Measurements from ENCODE around the gene PMP22.

PMP22 gene

GRCh38 chr17:15268461-15268860 lies 3.3 kb upstream of the PMP22 start:
- no peak overlapping the region for H3K9ac ChIP-seq
- no peak overlapping the region for H3K4me3 ChIP-seq
- H3K9me3 ChIP-seq (replicated peaks in 1 of 11), result peaks cover 0 to 1% (median 0%) of the 10 kb centered on the region in 11 experiments; a peak in 3 of 22 replicates
- H3K36me3 ChIP-seq, result no peaks in the 10 kb centered on the region
- peaks cover under 1 to 9% (median 5%) of the 10 kb centered on the region in 11 experiments; a peak in 19 of 22 replicates for H3K27me3 ChIP-seq
- no peak overlapping the region for H3K4me2 ChIP-seq
- no peak for TF ChIP-seq Cebpa-rat (IDR thresholded peaks at IDR 0.05)
- H3K4me1 ChIP-seq, result peaks cover 0 to 21% (median 0%) of the 10 kb centered on the region in 10 experiments; a peak in 4 of 20 replicates
- no peaks in the 10 kb centered on the region for H4K20me1 ChIP-seq
- H3K27ac ChIP-seq, result no peak overlapping the region

GRCh38 chr17:15267996-15268395 lies 2.9 kb upstream of the PMP22 start:
- Histone ChIP-seq H4K20me1 (no peaks in the 10 kb centered on the region), H3K4me2 (no peak overlapping the region), H3K27ac (no peak overlapping the region), H3K36me3 (no peaks in the 10 kb centered on the region), H3K9me3 (replicated peaks in 1 of 11) (no peaks in the 10 kb centered on the region), H3K9ac (no peak overlapping the region), H3K27me3 (peaks cover 5 to 14% (median 10%) of the 10 kb centered on the region in 11 experiments), H3K4me1 (peaks cover 0 to 18% (median 0%) of the 10 kb centered on the region in 10 experiments; a peak in 4 of 20 replicates), H3K4me3 (no peak overlapping the region)
- no peak for TF ChIP-seq Cebpa-rat (IDR thresholded peaks at IDR 0.05)

- Histone ChIP-seq H3K9me3 (replicated peaks in 1 of 11) (peaks cover 0 to 7% (median 0%) of the 10 kb centered on the region in 11 experiments; a peak in 2 of 22 replicates), H3K4me2 (no peak overlapping the region), H3K4me3 (no peak overlapping the region), H4K20me1 (no peaks in the 10 kb centered on the region), H3K4me1 (peaks cover under 1 to 12% (median 2%) of the 10 kb centered on the region in 10 experiments; a peak in 12 of 20 replicates), H3K27ac (no peak overlapping the region), H3K27me3 (peaks cover 19 to 28% (median 24%) of the 10 kb centered on the region in 11 experiments), H3K9ac (no peak overlapping the region), H3K36me3 (no peaks in the 10 kb centered on the region)
- TF ChIP-seq Cebpa-rat (IDR thresholded peaks at IDR 0.05), result no peak
Observed at GRCh38 chr17:15266325-15267125, 1.4 kb upstream of the PMP22 start.

GRCh38 chr17:15264542-15264941 lies 584 bp downstream of the PMP22 start:
- Histone ChIP-seq H3K4me2 (no peak overlapping the region), H3K4me1 (peaks cover 13 to 21% (median 17%) of the 10 kb centered on the region in 10 experiments; a peak in 19 of 20 replicates), H3K9me3 (replicated peaks in 1 of 11) (peaks cover 0 to 7% (median 0%) of the 10 kb centered on the region in 11 experiments; a peak in 2 of 22 replicates), H3K27ac (no peak overlapping the region), H3K27me3 (peaks cover 26 to 47% (median 35%) of the 10 kb centered on the region in 11 experiments), H3K4me3 (no peak overlapping the region), H3K36me3 (no peaks in the 10 kb centered on the region), H3K9ac (no peak overlapping the region), H4K20me1 (no peaks in the 10 kb centered on the region; a peak in 1 of 22 replicates)
- TF ChIP-seq Cebpa-rat (IDR thresholded peaks at IDR 0.05), result no peak

- no peak for TF ChIP-seq Cebpa-rat (IDR thresholded peaks at IDR 0.05)
- H3K4me2 ChIP-seq, result no peak overlapping the region
- H3K9me3 ChIP-seq (replicated peaks in 1 of 11), result peaks cover 0 to 7% (median 0%) of the 10 kb centered on the region in 11 experiments; a peak in 2 of 22 replicates
- H3K4me1 ChIP-seq, result peaks cover 13 to 28% (median 24%) of the 10 kb centered on the region in 10 experiments; a peak in 19 of 20 replicates
- H3K9ac ChIP-seq, result no peak overlapping the region
- no peak overlapping the region for H3K27ac ChIP-seq
- peaks cover 26 to 49% (median 35%) of the 10 kb centered on the region in 11 experiments for H3K27me3 ChIP-seq
- no peak overlapping the region for H3K4me3 ChIP-seq
- peaks cover 0 to 4% (median 0%) of the 10 kb centered on the region in 11 experiments; a peak in 2 of 22 replicates for H3K36me3 ChIP-seq
- no peaks in the 10 kb centered on the region; a peak in 1 of 22 replicates for H4K20me1 ChIP-seq
Observed at GRCh38 chr17:15263680-15264079, 1.4 kb downstream of the PMP22 start.

GRCh38 chr17:15263206-15263579 lies 1.9 kb downstream of the PMP22 start:
- H3K27me3 ChIP-seq, result peaks cover 26 to 54% (median 35%) of the 10 kb centered on the region in 11 experiments
- no peak overlapping the region for H3K4me2 ChIP-seq
- H3K4me1 ChIP-seq, result peaks cover 13 to 33% (median 27%) of the 10 kb centered on the region in 10 experiments
- H3K27ac ChIP-seq, result no peak overlapping the region
- H3K4me3 ChIP-seq, result no peak overlapping the region
- H4K20me1 ChIP-seq, result no peaks in the 10 kb centered on the region; a peak in 1 of 22 replicates
- no peak for TF ChIP-seq Cebpa-rat (IDR thresholded peaks at IDR 0.05)
- peaks cover 0 to 9% (median 0%) of the 10 kb centered on the region in 11 experiments; a peak in 2 of 22 replicates for H3K36me3 ChIP-seq
- H3K9ac ChIP-seq, result no peak overlapping the region
- peaks cover 0 to 7% (median 0%) of the 10 kb centered on the region in 11 experiments; a peak in 2 of 22 replicates for H3K9me3 ChIP-seq (replicated peaks in 1 of 11)

GRCh38 chr17:15262291-15263205 lies 2.6 kb downstream of the PMP22 start:
- Histone ChIP-seq H3K4me1 (peaks cover 19 to 39% (median 34%) of the 10 kb centered on the region in 10 experiments), H3K27me3 (peaks cover 26 to 54% (median 35%) of the 10 kb centered on the region in 11 experiments), H3K4me3 (no peak overlapping the region; a peak in 1 of 20 replicates), H4K20me1 (no peaks in the 10 kb centered on the region; a peak in 1 of 22 replicates), H3K9ac (no peak overlapping the region), H3K4me2 (peak overlapping the region in 2 of 11 experiments; percentile 93 to 94; a peak in 2 of 22 replicates), H3K9me3 (replicated peaks in 1 of 11) (peaks cover 0 to 7% (median 0%) of the 10 kb centered on the region in 11 experiments; a peak in 2 of 22 replicates), H3K36me3 (peaks cover 0 to 14% (median 0%) of the 10 kb centered on the region in 11 experiments; a peak in 2 of 22 replicates), H3K27ac (no peak overlapping the region)
- TF ChIP-seq Cebpa-rat (IDR thresholded peaks at IDR 0.05), result no peak

- Histone ChIP-seq H3K4me2 (peak overlapping the region in 10 of 11 experiments; percentile 75 to 97 (median 92); a peak in 14 of 22 replicates), H3K27ac (no peak overlapping the region), H3K36me3 (peaks cover 0 to 14% (median 0%) of the 10 kb centered on the region in 11 experiments; a peak in 2 of 22 replicates), H3K9ac (no peak overlapping the region; a peak in 1 of 22 replicates), H3K4me1 (peaks cover 26 to 46% (median 41%) of the 10 kb centered on the region in 10 experiments), H3K27me3 (peaks cover 26 to 54% (median 35%) of the 10 kb centered on the region in 11 experiments), H3K4me3 (peak overlapping the region in 4 of 10 experiments; percentile 56 to 73 (median 65); a peak in 9 of 20 replicates), H3K9me3 (replicated peaks in 1 of 11) (peaks cover 0 to 7% (median 0%) of the 10 kb centered on the region in 11 experiments; a peak in 2 of 22 replicates), H4K20me1 (no peaks in the 10 kb centered on the region; a peak in 1 of 22 replicates)
- TF ChIP-seq Cebpa-rat (IDR thresholded peaks at IDR 0.05), result no peak
Observed at GRCh38 chr17:15261802-15262290, 3.3 kb downstream of the PMP22 start.

All from BLaER1 treated with 17β-estradiol and CSF1 and Interleukin-3, amounts not matched to agents 10 nM and 100 nM (cell line).